Common myeloid progenitor, CD34-positive (primary cell): Measurements from ENCODE around the gene RALGDS.

Source experiments
- CTCF ChIA-PET: fragments of 350-600 bp; sonication (Branson Sonifier 250); formaldehyde crosslinking; loops from one replicate; lab custom pipeline; 2021; ENCODE audit warnings: antibody characterized with exemption; lab: Charles Lee
- POLR2A ChIA-PET: fragments of 350-600 bp; sonication (Branson Sonifier 250); formaldehyde crosslinking; loops from one replicate; lab custom pipeline; 2021; ENCODE audit warnings: antibody characterized with exemption; lab: Charles Lee
- DNase-seq, 3 donors: peaks; one replicate each; pipeline versions ENCODE4 v3.0.0 to v3.0.0-alpha.2; 2013
- H3K27ac ChIP-seq, 2 experiments: 1 replicate in 1 of 2; 2 replicates in 1 of 2; pipeline ENCODE4 v1.7.0; 2013; ENCODE audit warnings: inconsistent platforms in 2 of 2, low read length in 2 of 2, mild to moderate bottlenecking in 2 of 2, low read depth in 1 of 2, moderate library complexity in 1 of 2; ENCODE audit not compliant: severe bottlenecking in 2 of 2, insufficient read depth in 1 of 2, poor library complexity in 1 of 2
- H3K27me3 ChIP-seq, 5 experiments: replicated peaks in 2 of 5; 1 replicate in 3 of 5; 2 replicates in 2 of 5; pipeline versions ENCODE4 v1.6.1 to v1.7.0; 2013; ENCODE audit warnings: low read length in 4 of 5, mild to moderate bottlenecking in 2 of 5, moderate library complexity in 2 of 5, inconsistent platforms in 1 of 5; ENCODE audit not compliant: insufficient read depth in 5 of 5, control insufficient read depth in 4 of 5
- H3K36me3 ChIP-seq, 4 experiments: 1 replicate in 2 of 4; 2 replicates in 2 of 4; pipeline versions ENCODE4 v1.6.1 to v1.7.0; 2013; ENCODE audit warnings: low read length in 3 of 4, control low read depth in 1 of 4, mild to moderate bottlenecking in 1 of 4; ENCODE audit not compliant: control insufficient read depth in 4 of 4, insufficient read depth in 4 of 4
- H3K4me1 ChIP-seq, 4 experiments: 1 replicate in 3 of 4; 2 replicates in 1 of 4; pipeline versions ENCODE4 v1.6.1 to v1.7.1; 2013; ENCODE audit warnings: low read length in 3 of 4, mild to moderate bottlenecking in 3 of 4, control low read depth in 1 of 4, inconsistent platforms in 1 of 4, moderate library complexity in 1 of 4; ENCODE audit not compliant: control insufficient read depth in 4 of 4, insufficient read depth in 4 of 4; ENCODE audit errors: control extremely low read depth in 1 of 4
- H3K4me3 ChIP-seq, 7 experiments: 1 replicate in 4 of 7; 2 replicates in 3 of 7; pipeline versions ENCODE4 v1.5.1 to v1.7.0; 2013; ENCODE audit warnings: mild to moderate bottlenecking in 7 of 7, low read length in 6 of 7, moderate library complexity in 6 of 7, inconsistent platforms in 2 of 7, low read depth in 2 of 7, control low read depth in 1 of 7; ENCODE audit not compliant: insufficient read depth in 4 of 7, control insufficient read depth in 1 of 7; ENCODE audit errors: extremely low read depth in 1 of 7
- H3K9me3 ChIP-seq, 5 experiments: 1 replicate in 4 of 5; 2 replicates in 1 of 5; pipeline versions ENCODE4 v1.6.1 to v1.7.1; 2013; ENCODE audit warnings: low read length in 4 of 5, mild to moderate bottlenecking in 2 of 5, inconsistent platforms in 1 of 5, low read depth in 1 of 5, moderate library complexity in 1 of 5; ENCODE audit not compliant: control insufficient read depth in 4 of 5, insufficient read depth in 2 of 5; ENCODE audit errors: control extremely low read depth in 1 of 5
- WGBS: methylation state at CpG from one replicate; pipeline ENCODE4 v1.1.5; 2013; ENCODE audit not compliant: insufficient coverage; 5-methylcytosine and 5-hydroxymethylcytosine counted together

RALGDS gene

DNA sequence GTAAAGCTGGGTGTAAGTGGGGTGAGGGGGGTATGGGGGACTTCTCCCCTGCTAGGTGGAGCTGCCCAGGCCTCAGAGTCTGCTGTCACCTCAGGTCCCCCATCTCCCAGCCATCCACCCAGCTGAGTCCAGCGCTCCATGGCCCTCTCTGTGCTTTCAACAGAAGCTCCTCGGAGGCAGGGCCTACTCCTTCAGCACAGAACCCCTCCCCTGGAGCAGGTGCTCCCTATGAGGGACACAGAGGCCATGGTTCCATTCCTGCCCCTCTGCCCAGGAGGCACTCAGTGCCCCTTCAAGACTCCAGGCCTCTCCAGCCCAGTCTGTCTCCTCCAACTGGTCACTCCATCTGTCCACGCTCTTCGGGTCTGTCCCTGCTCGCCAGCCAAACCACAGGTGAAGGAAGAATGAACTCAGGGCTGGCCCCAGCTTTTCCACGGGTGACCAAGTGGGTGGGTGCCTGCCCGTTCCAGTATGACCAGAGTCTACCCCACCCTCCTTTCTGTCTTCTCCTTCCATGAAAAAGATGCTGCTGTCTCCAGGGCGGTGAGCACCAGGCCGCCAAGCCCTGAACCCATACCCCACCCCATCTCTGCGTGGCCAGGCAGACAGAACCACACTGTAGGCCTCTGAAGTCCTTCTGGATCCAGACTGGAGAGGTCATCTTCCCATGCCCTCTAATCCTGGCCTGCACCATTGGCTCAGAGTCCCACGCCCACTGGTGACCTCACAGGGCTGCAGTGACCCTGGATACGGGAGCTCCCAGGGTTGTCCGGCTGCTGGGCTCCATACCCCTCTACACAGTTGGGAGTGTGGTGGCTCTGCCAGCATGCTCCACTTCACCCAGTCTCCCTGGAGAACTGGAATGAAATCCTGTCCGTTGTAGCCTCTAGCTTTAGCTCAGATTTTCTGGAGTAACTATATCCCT, 30.8 kb upstream of the RALGDS start:
- DNase-seq = no peak
- H3K4me3 ChIP-seq = no peak overlapping the region
- H3K27ac ChIP-seq = no peak overlapping the region
- POLR2A ChIA-PET = no interaction called here
- 87% methylated on average over 12 of the region's 14 CpGs for WGBS
- no peaks in the 10 kb centered on the region for H3K27me3 ChIP-seq
- no peaks in the 10 kb centered on the region for H3K9me3 ChIP-seq
- peaks cover 3 to 40% (median 9%) of the 10 kb centered on the region in 4 experiments for H3K36me3 ChIP-seq
- CTCF ChIA-PET = interaction anchor here (0.8 to 10.9 kb wide), 3 partner anchors 9 to 109 kb away, joined by 3 to 445 read pairs (median 5); no protein-coding TSS in a partner anchor
- peaks cover 0 to 32% (median 23%) of the 10 kb centered on the region in 4 experiments for H3K4me1 ChIP-seq

DNA sequence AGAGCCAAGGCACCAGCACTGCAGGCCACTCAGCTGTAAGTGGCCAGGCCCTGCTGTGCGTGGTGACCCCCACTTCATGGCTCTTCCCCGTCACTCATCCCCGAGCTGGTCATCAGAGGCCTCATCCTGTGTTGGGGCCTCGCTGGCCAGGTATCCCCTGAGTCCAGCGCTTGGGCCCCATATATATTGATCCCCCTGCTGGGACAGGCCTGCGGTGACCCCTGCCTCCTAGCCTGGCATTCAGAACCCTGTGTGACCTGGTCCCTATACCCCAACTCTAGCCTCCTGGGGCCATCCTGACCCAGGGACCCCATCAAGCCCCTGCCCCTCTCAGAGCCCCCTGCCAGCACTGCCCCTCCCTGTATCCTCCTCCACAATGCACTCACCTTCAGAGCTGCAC, 30.0 kb upstream of the RALGDS start:
- ChIA-PET CTCF (interaction anchor here (1.3 to 10.9 kb wide), 3 partner anchors 7 to 42 kb away, joined by 5 to 445 read pairs (median 17); no protein-coding TSS in a partner anchor), POLR2A (no interaction called here)
- H3K4me1 ChIP-seq = peaks cover 0 to 34% (median 27%) of the 10 kb centered on the region in 4 experiments
- H3K4me3 ChIP-seq = no peak overlapping the region
- no peaks in the 10 kb centered on the region for H3K27me3 ChIP-seq
- no peaks in the 10 kb centered on the region for H3K9me3 ChIP-seq
- DNase-seq = no peak
- H3K27ac ChIP-seq = no peak overlapping the region
- peaks cover 3 to 38% (median 10%) of the 10 kb centered on the region in 4 experiments for H3K36me3 ChIP-seq
- 89% methylated on average over 6 of the region's 6 CpGs for WGBS

DNA sequence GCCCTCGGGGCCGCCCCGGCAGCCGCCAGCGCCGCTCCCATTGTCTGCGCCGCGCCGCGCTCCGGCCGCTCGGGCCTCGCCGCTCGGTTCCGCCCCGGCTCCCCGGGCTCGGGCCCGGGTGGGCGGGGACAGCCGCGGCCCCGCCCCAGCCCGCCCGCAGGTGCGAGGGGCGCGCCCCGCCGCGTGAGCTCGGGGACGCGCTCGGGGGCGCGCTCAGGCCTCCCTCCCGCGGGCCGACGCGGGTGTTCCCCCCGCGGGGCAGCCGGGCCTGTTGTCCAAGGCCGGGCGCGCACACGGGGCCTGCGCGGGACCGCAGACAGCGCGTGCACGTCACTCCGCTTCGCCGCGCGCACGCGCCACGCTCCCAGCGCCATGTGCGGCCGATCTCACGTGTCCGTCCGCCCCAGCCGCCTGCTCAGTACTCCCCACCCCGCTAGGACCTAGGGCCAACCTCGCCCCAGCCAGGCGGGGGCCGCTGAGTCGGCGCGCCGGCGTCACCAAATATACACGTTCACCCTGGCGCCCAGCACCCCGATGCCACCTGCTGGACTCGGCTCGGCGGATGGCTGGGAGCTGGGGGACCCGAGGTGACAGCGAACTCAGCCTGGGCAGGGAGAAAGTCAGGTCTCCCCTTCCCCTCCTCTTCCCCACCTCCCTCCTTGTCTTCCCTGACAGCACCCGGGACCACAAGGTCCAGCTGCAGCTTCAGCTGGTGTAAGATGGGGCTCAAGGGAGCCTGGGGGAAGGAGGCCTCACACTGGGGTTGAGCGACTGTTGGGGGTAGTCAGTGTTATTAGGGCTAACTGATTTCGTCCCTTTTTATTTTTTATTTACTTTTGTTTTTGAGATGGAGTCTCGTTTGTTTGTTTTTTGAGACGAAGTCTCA, 28.3 kb upstream of the RALGDS start:
- Histone ChIP-seq H3K9me3 (no peaks in the 10 kb centered on the region), H3K4me3 (peak overlapping the region; percentile 35 to 95 (median 85)), H3K27ac (peak overlapping the region in 1 of 2 experiments; percentile 47), H3K36me3 (peaks cover 0 to 27% (median 7%) of the 10 kb centered on the region in 4 experiments), H3K4me1 (peaks cover 3 to 44% (median 40%) of the 10 kb centered on the region in 4 experiments), H3K27me3 (no peaks in the 10 kb centered on the region)
- WGBS = 2% methylated on average over 43 of the region's 95 CpGs
- CTCF ChIA-PET = interaction anchor here (0.8 to 10.9 kb wide), 8 partner anchors 9 to 90 kb away, joined by 3 to 445 read pairs (median 12); no protein-coding TSS in a partner anchor
- POLR2A ChIA-PET = interaction anchor here (1.2 to 9.9 kb wide), 5 partner anchors 9 to 51 kb away, joined by 3 to 111 read pairs (median 5); partner anchors contain the start of genes GBGT1 and RALGDS
- peak; percentile 92 to 96 (median 93) for DNase-seq

DNA sequence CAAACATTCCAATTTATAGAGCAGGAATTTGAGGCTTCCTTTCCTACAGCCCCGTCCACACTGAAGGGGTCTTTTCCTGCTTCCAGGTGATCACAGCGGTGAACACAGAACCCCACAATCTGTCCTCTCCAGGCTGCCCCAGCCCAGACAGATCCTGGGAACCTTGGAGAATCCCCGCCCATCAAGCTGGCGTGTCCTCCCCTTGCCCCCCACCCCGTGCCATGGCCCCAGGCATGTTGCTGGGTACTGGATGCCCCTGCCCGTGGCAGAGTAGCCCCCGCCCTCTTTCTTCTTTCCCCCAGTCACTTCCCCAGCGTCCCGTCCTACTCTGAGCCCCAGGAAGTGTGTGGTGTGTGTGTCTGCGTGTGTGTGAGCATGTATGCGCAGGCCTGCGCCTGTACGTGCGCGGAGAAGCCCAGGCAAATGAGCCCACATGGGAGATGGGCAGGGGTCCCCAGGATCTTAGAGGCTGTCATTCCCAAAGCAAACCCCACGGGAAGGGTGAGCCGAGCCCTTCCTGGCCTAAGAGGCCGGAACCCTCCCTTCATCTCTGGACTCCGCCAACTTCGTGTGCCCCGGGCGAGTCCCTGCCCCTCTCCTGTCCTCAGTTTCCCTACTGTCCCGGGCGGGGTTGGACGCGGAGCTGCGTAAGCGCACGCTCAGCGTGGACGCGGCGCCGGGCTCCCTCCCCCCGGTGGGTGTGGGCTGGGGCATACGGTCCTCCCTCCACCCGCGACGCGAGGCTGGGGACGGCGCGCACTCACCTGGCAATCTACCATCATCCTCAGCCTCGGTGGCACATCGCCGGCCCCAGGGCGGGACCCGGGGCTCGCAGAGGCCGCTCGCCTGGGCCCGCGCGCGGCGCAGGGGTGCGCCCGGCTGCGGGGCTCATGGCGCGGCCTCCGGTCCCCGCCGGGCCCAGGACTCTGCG, 27.4 kb upstream of the RALGDS start:
- H3K9me3 ChIP-seq = no peaks in the 10 kb centered on the region
- POLR2A ChIA-PET = interaction anchor here (0.5 to 9.9 kb wide), 8 partner anchors 10 to 1935 kb away, joined by 3 to 111 read pairs (median 4); partner anchors contain the start of genes GBGT1 and RALGDS
- DNase-seq = peak; percentile 49 to 84 (median 77)
- H3K4me3 ChIP-seq = peak overlapping the region; percentile 35 to 95 (median 85)
- WGBS = under 1% methylated on average over 33 of the region's 65 CpGs
- H3K27me3 ChIP-seq = no peaks in the 10 kb centered on the region
- H3K36me3 ChIP-seq = peaks cover 0 to 18% (median 3%) of the 10 kb centered on the region in 4 experiments
- peak overlapping the region; percentile 76 to 87 for H3K27ac ChIP-seq
- CTCF ChIA-PET = interaction anchor here (0.8 to 10.9 kb wide), 17 partner anchors 10 to 116 kb away, joined by 3 to 445 read pairs (median 10); no protein-coding TSS in a partner anchor
- peaks cover 3 to 51% (median 47%) of the 10 kb centered on the region in 4 experiments for H3K4me1 ChIP-seq

DNA sequence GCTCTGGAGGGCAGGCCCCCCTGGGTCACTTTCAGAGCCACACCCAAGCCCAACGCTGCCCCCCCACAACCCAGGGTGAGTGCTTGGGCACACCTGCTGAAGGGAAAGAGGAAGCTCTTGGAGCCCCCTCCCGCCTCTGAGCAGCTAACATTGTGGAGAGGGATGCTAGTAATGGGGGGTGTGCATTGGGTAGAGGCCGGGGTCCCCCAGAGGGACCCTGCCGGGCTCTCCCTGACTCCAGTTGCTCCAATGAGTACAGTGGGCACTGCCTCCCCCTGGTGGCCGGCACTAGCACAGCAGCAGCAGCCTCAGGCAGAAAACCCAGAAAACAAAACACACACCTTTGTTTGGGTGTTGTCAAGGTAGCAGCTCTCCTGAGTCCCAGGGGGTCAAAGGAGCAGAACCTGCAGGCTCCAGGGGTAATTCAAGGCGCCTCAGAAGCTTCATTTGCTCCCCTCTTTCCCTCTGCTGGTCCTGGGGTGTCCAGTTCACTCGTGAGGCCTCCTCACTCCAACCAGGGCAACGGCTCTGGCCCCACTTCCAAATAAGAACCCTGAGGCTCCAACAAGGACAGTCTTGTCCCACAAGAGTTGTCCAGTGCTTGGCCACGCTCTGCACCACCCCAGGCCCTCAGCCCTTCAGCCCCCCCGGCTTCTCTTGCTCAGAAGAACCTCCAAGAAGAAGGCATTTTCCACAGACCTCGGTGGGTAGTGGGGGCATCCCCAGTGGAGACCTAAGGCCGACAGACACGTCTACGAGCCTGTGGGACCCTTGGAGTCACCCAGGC, 26.6 kb upstream of the RALGDS start:
- no peaks in the 10 kb centered on the region for H3K9me3 ChIP-seq
- ChIA-PET CTCF (interaction anchor here (0.6 to 10.9 kb wide), 20 partner anchors 11 to 167 kb away, joined by 3 to 445 read pairs (median 8); partner anchors contain the start of gene GBGT1), POLR2A (interaction anchor here (1.2 to 9.9 kb wide), 6 partner anchors 14 to 49 kb away, joined by 3 to 111 read pairs (median 6); partner anchors contain the start of genes GBGT1 and RALGDS)
- peaks cover 3 to 59% (median 54%) of the 10 kb centered on the region in 4 experiments for H3K4me1 ChIP-seq
- H3K27ac ChIP-seq = peak overlapping the region; percentile 76 to 87
- H3K27me3 ChIP-seq = no peaks in the 10 kb centered on the region
- peak; percentile 65 to 75 (median 72) for DNase-seq
- 28% methylated on average over 11 of the region's 14 CpGs for WGBS
- peaks cover 0 to 15% (median 3%) of the 10 kb centered on the region in 4 experiments for H3K36me3 ChIP-seq
- H3K4me3 ChIP-seq = peak overlapping the region in 6 of 7 experiments; percentile 71 to 95 (median 86)
